Mesothelial cell of epicardium (in vitro differentiated cells): ENCODE measurements around the gene RBM28. TPM values are rescaled to one million over a fixed set of nuclear protein-coding genes. Genes with fewer than 3 reads are reported as not detected.

Experiments
- DNase-seq, 2 experiments: peaks; one replicate each; pipeline ENCODE4 v3.0.0; 2021; ENCODE audit warnings: low spot score in 2 of 2; ENCODE audit not compliant: unreplicated experiment in 2 of 2
- H3K27ac Mint-ChIP-seq: 2 replicates; pipeline ENCODE4 v1.8.0; 2021; ENCODE audit warnings: mixed read lengths
- H3K27me3 Mint-ChIP-seq: 2 replicates; pipeline ENCODE4 v1.8.0; 2021; ENCODE audit warnings: low read depth, mixed read lengths
- H3K36me3 Mint-ChIP-seq: 2 replicates; pipeline ENCODE4 v1.8.0; 2021; ENCODE audit warnings: mixed read lengths
- H3K4me1 Mint-ChIP-seq: 2 replicates; pipeline ENCODE4 v1.8.0; 2021; ENCODE audit warnings: mixed read lengths
- H3K4me3 Mint-ChIP-seq: 2 replicates; pipeline ENCODE4 v1.8.0; 2021; ENCODE audit warnings: mild to moderate bottlenecking, moderate library complexity, mixed read lengths
- H3K9me3 Mint-ChIP-seq: 2 replicates; pipeline ENCODE4 v1.8.0; 2021; ENCODE audit warnings: mixed read lengths
- CTCF ChIP-seq: fragments of 200-600 bp; sonication (generic); IDR thresholded peaks from one replicate; pipeline ENCODE4 v1.5.0; 2021; ENCODE audit warnings: antibody characterized with exemption; ENCODE audit not compliant: unreplicated experiment
- total RNA-seq: library from RNA; stranded (reverse); gene quantifications from 3 replicates; pipeline ENCODE4 v1.2.1, GENCODE V29; 2021

The RBM28 gene
- total RNA-seq, 1 donor from 2014 or later = 78.5 TPM

GRCh38 chr7:128361411-128362379, 18.0 kb upstream of the RBM28 start, which contains the start of gene PRRT4:
Gene PRRT4 (minus strand): TSS chr7:128361690.
- DNase-seq = peak; percentile 37 to 76
- H3K27ac Mint-ChIP-seq = peak within 1 kb of the TSS; percentile 69
- TF ChIP-seq CTCF = no peak
- no peaks in the 10 kb centered on the region for H3K36me3 Mint-ChIP-seq
- H3K27me3 Mint-ChIP-seq = peaks cover 48% of the 10 kb centered on the region
- H3K4me3 Mint-ChIP-seq = peak within 1 kb of the TSS; percentile 79
- no peaks in the 10 kb centered on the region for H3K9me3 Mint-ChIP-seq
- H3K4me1 Mint-ChIP-seq = peaks cover 18% of the 10 kb centered on the region

- Mint-ChIP-seq H3K4me1 (peaks cover 19% of the 10 kb centered on the region), H3K27me3 (peaks cover 37% of the 10 kb centered on the region), H3K4me3 (peak overlapping the region; percentile 79), H3K36me3 (no peaks in the 10 kb centered on the region), H3K27ac (no peak overlapping the region), H3K9me3 (no peaks in the 10 kb centered on the region)
- no peak for DNase-seq
- no peak for TF ChIP-seq CTCF
Measured at GRCh38 chr7:128360359-128360678, 16.6 kb upstream of the RBM28 start.

- no peak for TF ChIP-seq CTCF
- Mint-ChIP-seq H3K9me3 (no peaks in the 10 kb centered on the region), H3K36me3 (no peaks in the 10 kb centered on the region), H3K27ac (no peak overlapping the region), H3K27me3 (peaks cover 33% of the 10 kb centered on the region), H3K4me1 (peaks cover 19% of the 10 kb centered on the region), H3K4me3 (peak overlapping the region; percentile 79)
- DNase-seq = no peak
Measured at GRCh38 chr7:128359939-128360338, 16.2 kb upstream of the RBM28 start.

- peaks cover 19% of the 10 kb centered on the region for H3K4me1 Mint-ChIP-seq
- no peak for DNase-seq
- no peaks in the 10 kb centered on the region for H3K9me3 Mint-ChIP-seq
- TF ChIP-seq CTCF = no peak
- H3K36me3 Mint-ChIP-seq = no peaks in the 10 kb centered on the region
- H3K4me3 Mint-ChIP-seq = peak overlapping the region; percentile 47
- H3K27me3 Mint-ChIP-seq = peaks cover 27% of the 10 kb centered on the region
- H3K27ac Mint-ChIP-seq = no peak overlapping the region
Measured at GRCh38 chr7:128359336-128359735, 15.6 kb upstream of the RBM28 start.

- Mint-ChIP-seq H3K27ac (no peak overlapping the region), H3K9me3 (no peaks in the 10 kb centered on the region), H3K27me3 (peaks cover 16% of the 10 kb centered on the region), H3K4me3 (no peak overlapping the region), H3K36me3 (no peaks in the 10 kb centered on the region), H3K4me1 (peaks cover 19% of the 10 kb centered on the region)
- no peak for TF ChIP-seq CTCF
- DNase-seq = no peak
Measured at GRCh38 chr7:128358233-128358632, 14.5 kb upstream of the RBM28 start.
